Non-pigmented ciliary epithelial cell (primary cell): ENCODE data around the gene SYTL3.
"Not testable (repeated sequence)": the region's sequence is repeated elsewhere in the genome, so short reads cannot be mapped to it uniquely, and the experiment has no call there.

Source experiments
- DNase-seq: peaks from one replicate; pipeline ENCODE4 v3.0.0-alpha.2; 2010; ENCODE audit warnings: low read depth

The SYTL3 gene

DNA sequence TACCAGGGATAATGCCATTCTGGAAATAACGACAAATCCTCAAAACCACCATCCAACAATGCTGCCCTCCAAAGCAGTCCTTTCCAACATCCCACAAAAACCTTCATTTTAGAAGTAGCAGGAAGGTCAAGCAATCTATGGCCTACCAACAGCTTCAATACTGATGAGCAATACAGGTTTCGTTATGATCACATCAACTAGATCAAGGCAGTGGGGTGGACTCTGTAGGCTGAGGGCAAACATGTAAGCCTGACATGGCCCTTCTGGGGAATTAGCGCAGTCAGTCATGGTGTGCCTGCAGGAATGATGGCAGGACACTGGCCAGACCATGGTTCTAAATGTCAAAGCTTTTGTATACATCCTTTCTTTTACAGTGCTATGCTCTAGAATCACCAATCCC is 127.7 kb downstream of the SYTL3 start:
- DNase-seq = no peak

GRCh38 chr6:158778005-158778527 is 128.2 kb downstream of the SYTL3 start:
- DNase-seq = no peak

DNA sequence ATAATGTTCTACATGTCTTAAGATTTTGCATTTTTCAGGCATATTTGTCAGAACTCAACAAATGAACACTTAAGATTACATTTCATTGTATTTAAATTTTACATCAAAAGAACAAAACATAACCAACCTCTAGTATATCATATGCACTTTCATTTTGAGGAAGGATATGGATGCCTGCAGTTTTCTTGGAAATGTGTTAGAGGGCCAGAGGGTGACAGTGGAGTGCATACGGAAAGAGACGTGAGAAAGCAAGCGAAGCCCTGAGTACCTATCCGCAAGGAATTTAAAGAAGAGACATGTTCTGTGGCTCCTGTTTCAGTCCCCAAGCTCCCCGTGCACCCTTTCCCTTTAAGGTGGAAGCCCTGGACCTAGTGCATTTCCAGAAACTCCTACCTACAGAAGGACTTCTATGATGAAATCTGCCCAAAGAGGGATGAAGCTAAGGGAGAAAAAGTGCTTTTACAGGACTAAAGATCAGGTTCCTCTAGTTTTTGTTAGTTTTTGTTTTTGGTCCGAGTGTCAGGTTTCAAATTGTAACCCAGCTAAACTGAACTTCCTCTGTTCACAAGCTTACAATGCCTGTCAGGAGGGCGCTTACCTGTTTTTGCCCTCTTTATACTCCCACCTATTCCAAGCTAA is 130.5 kb downstream of the SYTL3 start:
- DNase-seq = no peak

DNA sequence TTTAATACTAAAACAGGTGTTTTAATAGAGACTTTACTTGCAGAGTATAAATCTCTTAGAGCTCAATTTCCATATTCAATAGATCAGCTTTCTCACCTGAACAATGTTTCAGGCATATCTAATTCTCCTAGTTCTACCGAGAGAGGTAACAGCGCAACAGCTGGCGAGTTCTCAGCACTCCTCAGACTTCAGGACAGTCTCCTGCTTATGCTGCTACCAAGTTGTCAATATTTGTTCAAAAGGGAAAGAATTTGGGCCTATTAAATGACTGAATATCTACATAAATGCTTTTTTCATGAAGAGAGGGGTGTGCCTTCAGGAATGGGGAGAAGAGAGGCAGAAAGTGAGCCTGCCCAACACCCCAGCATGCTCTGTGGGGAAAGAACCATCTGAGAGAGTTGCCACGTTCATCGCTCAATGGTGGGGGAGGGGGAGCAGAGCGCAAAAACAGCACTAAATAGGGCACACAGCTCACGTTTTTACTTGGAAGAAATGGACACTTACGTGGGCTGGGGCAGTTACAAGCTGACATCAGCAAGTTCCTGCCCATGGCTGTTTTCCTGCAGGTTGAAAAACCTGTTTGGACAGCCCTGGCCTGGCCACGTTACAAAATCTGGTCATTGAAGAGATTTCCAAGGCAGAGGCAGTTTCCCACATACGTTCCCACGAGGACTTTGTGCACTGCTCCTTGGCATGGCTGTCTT is 131.3 kb downstream of the SYTL3 start:
- DNase-seq = no peak

GRCh38 chr6:158781692-158782373 is 132.0 kb downstream of the SYTL3 start:
- DNase-seq = no peak

- no peak for DNase-seq
Measured at GRCh38 chr6:158782432-158783166, 132.7 kb downstream of the SYTL3 start.

DNA sequence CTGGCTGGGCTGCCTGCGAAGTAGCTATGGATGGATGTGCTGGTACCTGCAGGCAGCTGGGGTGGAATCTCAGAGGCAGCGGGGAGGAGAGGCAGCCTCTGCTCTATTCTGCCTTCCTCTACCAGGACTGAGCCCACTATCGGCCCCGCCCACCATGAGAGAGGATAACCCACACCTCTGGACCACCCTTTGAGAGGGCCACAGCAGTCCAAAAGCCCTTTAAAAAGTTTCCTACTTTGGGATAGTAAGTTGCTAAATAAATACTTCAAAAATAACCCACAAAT is 133.3 kb downstream of the SYTL3 start:
- no peak for DNase-seq

- DNase-seq = no peak
Measured at GRCh38 chr6:158783851-158784250, 134.0 kb downstream of the SYTL3 start.

GRCh38 chr6:158784505-158784904 is 134.7 kb downstream of the SYTL3 start:
- DNase-seq = peak; percentile 52

- DNase-seq = no peak
Measured at GRCh38 chr6:158785036-158785435, 135.2 kb downstream of the SYTL3 start.

DNA sequence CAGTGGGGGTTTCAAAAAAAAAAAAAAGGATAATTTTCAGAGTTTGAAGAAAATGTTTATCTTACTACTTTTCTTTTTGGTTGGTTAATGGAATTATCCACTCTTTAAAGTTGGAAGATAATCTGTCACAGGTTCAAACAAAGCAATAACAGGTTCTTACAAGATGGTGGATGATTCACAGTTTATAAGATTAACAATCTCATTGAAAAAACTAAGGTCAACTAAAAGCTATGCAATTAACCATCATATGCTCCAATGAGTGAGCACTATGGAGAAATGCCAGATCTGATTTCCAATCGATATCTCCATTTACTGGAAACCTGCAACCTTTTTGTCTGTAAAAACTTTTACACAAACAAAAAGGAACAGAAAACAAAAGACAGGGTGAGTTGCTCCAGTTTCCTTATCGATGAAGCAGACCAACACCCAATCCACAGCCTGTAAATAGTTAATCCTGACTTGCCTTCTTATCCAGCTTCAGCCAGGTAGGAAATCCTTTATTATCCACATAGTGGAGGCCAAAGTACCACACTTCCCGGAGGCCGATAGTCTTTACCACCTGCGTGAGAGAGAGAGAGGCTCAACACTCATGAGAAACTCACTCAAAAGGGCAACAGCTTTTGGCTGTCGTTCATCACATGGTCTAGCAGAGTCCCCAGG is 136.9 kb downstream of the SYTL3 start:
- DNase-seq = no peak

GRCh38 chr6:158787395-158787794 is 137.5 kb downstream of the SYTL3 start:
- no peak for DNase-seq

DNA sequence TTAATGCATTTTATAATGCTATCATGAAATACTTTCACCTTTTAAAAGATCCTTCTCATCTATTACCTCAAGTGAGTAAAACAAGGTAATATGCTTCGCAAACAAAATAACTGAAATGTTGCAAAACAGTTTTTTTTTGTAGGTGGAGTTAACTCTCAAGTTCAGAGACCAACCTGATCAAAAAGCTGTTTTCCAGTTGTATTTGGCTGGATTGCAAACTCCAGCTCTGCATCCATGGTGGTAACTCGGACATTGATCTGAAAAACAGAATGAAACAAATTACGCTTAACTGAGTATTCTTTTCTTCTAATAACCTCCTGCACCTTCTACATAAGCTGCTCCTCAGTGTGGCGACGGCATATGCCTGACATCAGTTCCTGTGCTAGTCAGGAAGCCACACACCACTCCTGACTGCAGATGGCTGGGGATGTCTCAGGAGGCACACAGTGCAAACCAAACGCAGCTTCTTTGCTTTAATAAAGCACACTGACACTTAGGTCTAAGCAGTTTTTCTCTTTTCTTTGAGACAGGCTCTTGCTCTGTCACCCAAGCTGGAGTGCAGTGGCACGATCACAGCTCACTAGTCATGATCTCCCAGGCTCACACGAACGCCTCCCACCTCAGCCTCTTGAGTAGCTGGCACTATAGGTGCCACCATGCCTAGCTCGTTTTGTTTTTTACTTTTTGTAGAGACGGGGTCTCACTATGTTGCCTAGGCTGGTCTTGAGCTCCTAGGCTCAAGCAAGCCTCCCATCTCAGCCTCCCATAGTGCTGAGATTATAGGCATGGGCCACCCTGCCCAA is 139.5 kb downstream of the SYTL3 start:
- no peak for DNase-seq

GRCh38 chr6:158791274-158791855 is 141.5 kb downstream of the SYTL3 start:
- no peak for DNase-seq

GRCh38 chr6:158792505-158792904 is 142.7 kb downstream of the SYTL3 start:
- DNase-seq = not testable (repeated sequence)

DNA sequence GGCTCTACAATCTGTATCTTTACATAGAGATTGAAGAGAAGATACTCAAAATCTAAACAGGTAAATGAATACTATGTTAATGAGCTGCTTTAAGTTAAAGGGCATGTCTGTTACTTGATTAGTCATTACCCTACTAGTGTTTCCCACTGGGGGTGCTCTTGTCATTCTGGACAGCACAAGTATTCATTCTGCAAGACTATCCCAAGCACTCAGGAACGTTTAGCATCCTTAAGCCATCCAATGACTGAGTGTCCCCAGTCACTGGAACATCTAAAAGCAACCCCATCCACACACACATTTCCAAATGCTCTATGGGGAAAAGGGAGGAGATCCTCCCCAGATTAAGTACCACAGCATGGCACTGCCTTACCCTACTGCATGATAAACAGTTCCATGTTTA is 143.6 kb downstream of the SYTL3 start:
- DNase-seq = no peak

GRCh38 chr6:158795516-158795915 is 145.7 kb downstream of the SYTL3 start:
- DNase-seq = no peak

DNA sequence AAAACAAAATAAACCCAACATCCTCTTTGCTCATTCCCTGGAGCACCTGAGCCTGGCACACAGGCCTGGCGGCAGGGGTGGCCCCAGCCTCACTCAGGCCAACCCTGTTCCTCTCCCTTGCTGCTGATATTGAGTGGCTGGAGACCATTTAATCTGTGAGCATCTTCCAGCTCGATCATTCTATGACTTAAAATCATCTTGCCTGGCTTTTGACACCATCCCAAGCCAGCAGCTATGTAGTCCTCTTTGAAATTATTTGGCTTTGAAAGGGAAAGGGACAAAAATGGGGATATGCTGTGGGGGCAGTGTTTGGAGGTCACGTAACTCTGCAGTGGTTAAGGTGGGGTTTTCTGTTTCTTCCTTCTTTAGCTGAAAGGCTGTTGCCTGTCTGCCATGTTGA is 146.5 kb downstream of the SYTL3 start:
- DNase-seq = no peak

DNA sequence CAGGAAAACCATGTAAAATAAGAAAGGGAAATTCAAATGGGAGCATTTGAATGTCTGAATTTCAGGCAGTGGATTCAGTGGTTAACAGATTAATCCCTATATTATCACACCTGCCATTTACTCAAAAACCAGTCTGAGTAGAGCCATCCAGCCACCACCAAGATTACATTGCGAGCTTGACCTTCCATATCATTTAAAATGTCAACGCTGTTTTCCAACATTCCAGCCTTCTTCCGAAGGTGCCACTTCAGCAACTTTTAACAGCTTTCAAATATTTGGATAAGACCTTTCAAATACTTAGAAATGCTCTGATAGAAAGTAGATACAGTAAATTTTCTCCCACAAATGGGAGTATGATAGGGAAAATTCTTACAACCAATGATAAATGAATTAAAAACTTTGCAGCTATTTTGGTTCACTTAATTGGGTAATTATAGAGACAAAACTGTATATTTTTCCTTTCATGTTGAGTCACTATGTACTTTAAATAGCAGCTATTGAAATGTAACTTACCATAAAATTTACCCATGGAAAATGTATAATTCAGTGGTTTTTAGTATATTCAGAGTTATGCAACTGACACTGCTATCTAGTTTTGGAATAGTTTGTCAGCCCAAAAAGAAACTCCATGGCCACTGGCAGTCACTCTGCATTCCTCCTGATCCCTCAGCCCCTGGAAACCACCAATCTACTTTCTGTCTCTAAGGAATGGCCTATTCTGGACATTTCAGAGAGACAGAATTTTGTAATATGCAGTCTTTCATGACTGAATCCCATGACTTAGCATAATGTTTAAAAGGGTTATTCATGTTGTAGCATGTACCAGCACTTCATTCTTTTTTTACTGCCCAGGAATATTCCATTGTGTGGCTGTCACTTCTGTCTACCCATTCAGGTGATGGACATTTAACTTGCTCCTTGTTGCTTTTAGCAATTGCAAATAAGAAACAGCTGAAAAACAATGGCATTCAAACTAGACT is 147.8 kb downstream of the SYTL3 start:
- DNase-seq = no peak

- DNase-seq = no peak
Measured at GRCh38 chr6:158798311-158798710, 148.5 kb downstream of the SYTL3 start.
